CD14-positive monocyte (primary cell): ENCODE results near the gene ZNFX1. TPM values are rescaled to one million over a fixed set of nuclear protein-coding genes. Genes with fewer than 3 reads are reported as not detected.

Experiments used
- DNase-seq, 3 donors: peaks; one replicate each; pipeline ENCODE4 v3.0.0-alpha.2; 2011 to 2022
- H2AFZ ChIP-seq: 2 replicates; pipeline ENCODE4 v1.6.0; 2012; ENCODE audit warnings: mild to moderate bottlenecking, low read depth, low read length, inconsistent platforms; ENCODE audit not compliant: insufficient read depth, poor library complexity, severe bottlenecking
- H3K27ac ChIP-seq, 2 donors: 1 replicate in 1 of 2; 2 replicates in 1 of 2; pipeline ENCODE4 v1.5.1; 2012 to 2013; ENCODE audit warnings: low read length in 2 of 2, control low read depth in 1 of 2, inconsistent platforms in 1 of 2, low read depth in 1 of 2, mild to moderate bottlenecking in 1 of 2
- H3K27me3 ChIP-seq, 2 donors: one replicate each; pipeline versions ENCODE4 v1.6.0 to v1.6.1; 2011 to 2013; ENCODE audit warnings: low read length in 2 of 2; ENCODE audit not compliant: control insufficient read depth in 2 of 2, insufficient read depth in 2 of 2
- H3K36me3 ChIP-seq, 2 donors: replicated peaks in 1 of 2; 1 replicate in 1 of 2; 2 replicates in 1 of 2; pipeline versions ENCODE4 v1.5.1 to v1.6.1; 2012 to 2013; ENCODE audit warnings: low read length in 2 of 2, control low read depth in 1 of 2, inconsistent platforms in 1 of 2, mild to moderate bottlenecking in 1 of 2; ENCODE audit not compliant: insufficient read depth in 2 of 2, control insufficient read depth in 1 of 2
- H3K4me1 ChIP-seq, 2 donors: 1 replicate in 1 of 2; 2 replicates in 1 of 2; pipeline versions ENCODE4 v1.5.1 to v1.6.1; 2012 to 2013; ENCODE audit warnings: low read length in 2 of 2, control low read depth in 1 of 2, inconsistent platforms in 1 of 2, mild to moderate bottlenecking in 1 of 2, moderate library complexity in 1 of 2; ENCODE audit not compliant: insufficient read depth in 2 of 2, control insufficient read depth in 1 of 2
- H3K4me2 ChIP-seq: replicated peaks from 2 replicates; pipeline ENCODE3; 2012; ENCODE audit warnings: low read length, moderate library complexity, mild to moderate bottlenecking; ENCODE audit not compliant: poor library complexity, severe bottlenecking; ENCODE audit errors: extremely low read depth
- H3K4me3 ChIP-seq, 3 experiments: fragments of 200-600 bp in 1 of 3; sonication (generic) in 1 of 3; replicated peaks in 1 of 3; 1 replicate in 2 of 3; 2 replicates in 1 of 3; pipeline ENCODE4 v1.5.1; 2011 to 2013; ENCODE audit warnings: low read length in 3 of 3, mild to moderate bottlenecking in 3 of 3, control low read depth in 2 of 3, low read depth in 2 of 3, inconsistent platforms in 1 of 3, moderate library complexity in 1 of 3
- H3K79me2 ChIP-seq: 2 replicates; pipeline ENCODE4 v1.6.0; 2012; ENCODE audit warnings: mild to moderate bottlenecking, control low read depth, inconsistent platforms, low read length, moderate library complexity; ENCODE audit not compliant: insufficient read depth
- H3K9ac ChIP-seq: 2 replicates; pipeline ENCODE4 v1.6.0; 2017; ENCODE audit warnings: low read length, mild to moderate bottlenecking; ENCODE audit not compliant: insufficient read depth, poor library complexity, severe bottlenecking
- H3K9me3 ChIP-seq, 2 donors: replicated peaks in 1 of 2; 1 replicate in 1 of 2; 2 replicates in 1 of 2; pipeline versions ENCODE4 v1.5.1 to v1.6.1; 2012 to 2013; ENCODE audit warnings: low read length in 2 of 2, control low read depth in 1 of 2; ENCODE audit not compliant: control insufficient read depth in 1 of 2, insufficient read depth in 1 of 2
- H4K20me1 ChIP-seq: 2 replicates; pipeline ENCODE4 v1.6.0; 2012; ENCODE audit warnings: mild to moderate bottlenecking, low read length, control low read depth, moderate library complexity; ENCODE audit not compliant: insufficient read depth
- H3K27ac Mint-ChIP-seq, 7 donors: one replicate each; pipeline ENCODE4 v1.8.0; 2020; ENCODE audit warnings: mild to moderate bottlenecking in 7 of 7, mixed read lengths in 7 of 7, moderate library complexity in 6 of 7, inconsistent platforms in 2 of 7
- H3K27me3 Mint-ChIP-seq, 3 donors: one replicate each; pipeline ENCODE4 v1.8.0; 2021 to 2022; ENCODE audit warnings: low read depth in 3 of 3, mild to moderate bottlenecking in 3 of 3, mixed read lengths in 3 of 3, moderate library complexity in 3 of 3, inconsistent platforms in 1 of 3
- H3K36me3 Mint-ChIP-seq, 2 donors: one replicate each; pipeline ENCODE4 v1.8.0; 2020; ENCODE audit warnings: mixed read lengths in 2 of 2, inconsistent platforms in 1 of 2, mild to moderate bottlenecking in 1 of 2
- H3K4me1 Mint-ChIP-seq: one replicate; pipeline ENCODE4 v1.8.0; 2020; ENCODE audit warnings: mild to moderate bottlenecking, mixed read lengths
- H3K4me3 Mint-ChIP-seq, 2 donors: one replicate each; pipeline ENCODE4 v1.8.0; 2020; ENCODE audit warnings: mild to moderate bottlenecking in 2 of 2, mixed read lengths in 2 of 2, moderate library complexity in 1 of 2
- H3K9me3 Mint-ChIP-seq, 7 donors: one replicate each; pipeline ENCODE4 v1.8.0; 2020 to 2022; ENCODE audit warnings: mixed read lengths in 7 of 7, mild to moderate bottlenecking in 6 of 7, moderate library complexity in 6 of 7, inconsistent platforms in 2 of 7
- CTCF ChIP-seq: fragments of 200-600 bp; IDR thresholded peaks from one replicate; pipeline ENCODE4 v1.8.0; 2022; ENCODE audit warnings: antibody characterized with exemption, mild to moderate bottlenecking
- WGBS: methylation state at CpG from one replicate; pipeline ENCODE4 v1.1.5; 2013; ENCODE audit warnings: missing lambda C conversion rate; ENCODE audit not compliant: insufficient coverage; 5-methylcytosine and 5-hydroxymethylcytosine counted together
- intact Hi-C, 2 donors: fragments of 100-400 bp; cut with micrococcal nuclease; formaldehyde crosslinking; loops; one replicate each; pipeline versions ENCODE4 v1.15.0 to v1.15.1; 2023
- polyA plus RNA-seq, 3 donors: library from polyadenylated mRNA; depleted of rRNA in 1 of 3; unstranded in 2 of 3; stranded (reverse) in 1 of 3; fragments of 300-500 nt in 2 of 3; fragments of >200 nt in 1 of 3; fragmentation: Illumina TruSeq in 2 of 3; gene quantifications; 1 replicate in 2 of 3; 2 replicates in 1 of 3; pipeline ENCODE4 v1.2.3, GENCODE V29; 2012 to 2021

Gene ZNFX1
- polyA plus RNA-seq, 3 donors, result 11.4 to 23.2 (median 13.3) TPM

GRCh38 chr20:49313283-49313682, 35.4 kb upstream of the ZNFX1 start:
- Mint-ChIP-seq H3K27me3 (peaks cover 29 to 44% (median 36%) of the 10 kb centered on the region in 3 donors), H3K9me3 (peaks cover 4 to 15% (median 8%) of the 10 kb centered on the region in 7 donors), H3K4me1 (peaks cover 10% of the 10 kb centered on the region), H3K36me3 (no peaks in the 10 kb centered on the region), H3K27ac (no peak overlapping the region), H3K4me3 (no peak overlapping the region)
- no peak overlapping the region for H3K4me3 ChIP-seq
- intact Hi-C loops, result no loop called here
- H4K20me1 ChIP-seq, result no peaks in the 10 kb centered on the region
- no peak overlapping the region for H3K9ac ChIP-seq
- no peaks in the 10 kb centered on the region for H3K36me3 ChIP-seq
- no peak overlapping the region for H3K27ac ChIP-seq
- H3K79me2 ChIP-seq, result no peaks in the 10 kb centered on the region
- no CpG with 5 or more reads among the region's 2 CpGs for WGBS
- H2AFZ ChIP-seq, result no peak overlapping the region
- no peak for TF ChIP-seq CTCF
- peaks cover 24 to 28% of the 10 kb centered on the region in 2 donors for H3K27me3 ChIP-seq
- no peak overlapping the region for H3K4me2 ChIP-seq
- no peak for DNase-seq
- H3K9me3 ChIP-seq, result peaks cover 3 to 4% of the 10 kb centered on the region in 2 donors
- peaks cover 0 to 3% of the 10 kb centered on the region in 2 donors for H3K4me1 ChIP-seq

GRCh38 chr20:49312661-49313060, 34.8 kb upstream of the ZNFX1 start:
- Histone ChIP-seq H3K9me3 (peaks cover 3 to 4% of the 10 kb centered on the region in 2 donors), H3K4me3 (no peak overlapping the region), H2AFZ (no peak overlapping the region), H3K79me2 (no peaks in the 10 kb centered on the region), H3K36me3 (no peaks in the 10 kb centered on the region), H3K4me2 (no peak overlapping the region), H3K27me3 (peaks cover 19 to 22% of the 10 kb centered on the region in 2 donors), H3K9ac (no peak overlapping the region), H3K4me1 (no peaks in the 10 kb centered on the region), H3K27ac (no peak overlapping the region), H4K20me1 (no peaks in the 10 kb centered on the region)
- no peak overlapping the region for H3K4me3 Mint-ChIP-seq
- intact Hi-C loops, result no loop called here
- peaks cover 23 to 38% (median 30%) of the 10 kb centered on the region in 3 donors for H3K27me3 Mint-ChIP-seq
- no peak for DNase-seq
- peaks cover 8% of the 10 kb centered on the region for H3K4me1 Mint-ChIP-seq
- WGBS, result 78% methylated on average over 4 of the region's 4 CpGs
- H3K9me3 Mint-ChIP-seq, result peaks cover 4 to 11% (median 7%) of the 10 kb centered on the region in 7 donors
- H3K36me3 Mint-ChIP-seq, result no peaks in the 10 kb centered on the region
- TF ChIP-seq CTCF, result no peak
- no peak overlapping the region for H3K27ac Mint-ChIP-seq
